Tibial artery (tissue), 4 donors: ENCODE results near the gene MRM2.

Source experiments
- DNase-seq, 2 donors: peaks; one replicate each; pipeline ENCODE4 v3.0.0-alpha.2; 2019
- H3K27ac ChIP-seq, 2 donors: fragments of 200-600 bp; sonication (generic) in 1 of 2; 1 replicate in 1 of 2; 2 replicates in 1 of 2; pipeline ENCODE4 v1.5.1; 2018 to 2019; ENCODE audit warnings: mild to moderate bottlenecking in 1 of 2
- H3K27me3 ChIP-seq, 2 donors: fragments of 200-600 bp; sonication (generic) in 1 of 2; one replicate each; pipeline versions ENCODE4 v1.5.1 to v1.6.0; 2016 to 2019
- H3K36me3 ChIP-seq, 3 donors: fragments of 200-600 bp; sonication (generic) in 2 of 3; one replicate each; pipeline ENCODE4 v1.5.1; 2016 to 2019; ENCODE audit warnings: mild to moderate bottlenecking in 2 of 3
- H3K4me1 ChIP-seq, 4 donors: fragments of 200-600 bp; sonication (generic) in 2 of 4; 1 replicate in 3 of 4; 2 replicates in 1 of 4; pipeline ENCODE4 v1.5.1; 2016 to 2019
- H3K4me3 ChIP-seq, 2 donors: fragments of 200-600 bp; sonication (generic) in 1 of 2; 1 replicate in 1 of 2; 2 replicates in 1 of 2; pipeline ENCODE4 v1.5.1; 2018 to 2019; ENCODE audit warnings: mild to moderate bottlenecking in 2 of 2
- H3K9me3 ChIP-seq, 3 donors: fragments of 200-600 bp; sonication (generic) in 1 of 3; one replicate each; pipeline ENCODE4 v1.5.1; 2016 to 2019
- intact Hi-C: fragments of 100-400 bp; cut with DNase I; formaldehyde crosslinking; loops from one replicate; pipeline ENCODE4 v1.15.0; 2023; ENCODE audit warnings: low total_unique reads
- TF ChIP-seq, protein P1 (sequence below), 2 experiments: fragments of 200-600 bp in 1 of 2; fragments of 450-650 bp in 1 of 2; IDR thresholded peaks; one replicate each; pipeline ENCODE4 v1.5.1; 2017 to 2019; ENCODE audit warnings: antibody characterized with exemption in 2 of 2, mild to moderate bottlenecking in 1 of 2, moderate library complexity in 1 of 2

The MRM2 gene

DNA sequence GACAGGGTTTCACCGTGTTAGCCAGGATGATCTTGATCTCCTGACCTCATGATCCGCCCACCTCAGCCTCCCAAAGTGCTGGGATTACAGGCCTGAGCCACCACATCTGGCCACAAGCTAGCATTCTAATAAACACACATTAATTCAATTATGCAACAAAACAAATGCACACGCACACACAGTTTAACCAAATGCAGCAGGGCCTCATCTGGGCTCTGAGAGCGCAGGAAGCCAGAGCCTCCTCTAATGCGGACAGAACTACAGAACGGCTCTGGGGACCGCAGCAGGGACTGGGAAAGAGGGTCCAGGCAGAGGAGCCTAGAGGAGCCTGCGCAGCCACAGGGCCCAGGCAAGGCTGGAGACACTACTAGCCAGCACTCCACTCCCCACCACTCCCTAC is 13.1 kb downstream of the MRM2 start:
- peaks cover 0 to 31% (median 14%) of the 10 kb centered on the region in 4 donors for H3K4me1 ChIP-seq
- H3K9me3 ChIP-seq, result no peaks in the 10 kb centered on the region
- no peak overlapping the region for H3K27ac ChIP-seq
- no peaks in the 10 kb centered on the region for H3K27me3 ChIP-seq
- DNase-seq, result no peak
- intact Hi-C loops, result no loop called here
- TF ChIP-seq, protein P1, sequence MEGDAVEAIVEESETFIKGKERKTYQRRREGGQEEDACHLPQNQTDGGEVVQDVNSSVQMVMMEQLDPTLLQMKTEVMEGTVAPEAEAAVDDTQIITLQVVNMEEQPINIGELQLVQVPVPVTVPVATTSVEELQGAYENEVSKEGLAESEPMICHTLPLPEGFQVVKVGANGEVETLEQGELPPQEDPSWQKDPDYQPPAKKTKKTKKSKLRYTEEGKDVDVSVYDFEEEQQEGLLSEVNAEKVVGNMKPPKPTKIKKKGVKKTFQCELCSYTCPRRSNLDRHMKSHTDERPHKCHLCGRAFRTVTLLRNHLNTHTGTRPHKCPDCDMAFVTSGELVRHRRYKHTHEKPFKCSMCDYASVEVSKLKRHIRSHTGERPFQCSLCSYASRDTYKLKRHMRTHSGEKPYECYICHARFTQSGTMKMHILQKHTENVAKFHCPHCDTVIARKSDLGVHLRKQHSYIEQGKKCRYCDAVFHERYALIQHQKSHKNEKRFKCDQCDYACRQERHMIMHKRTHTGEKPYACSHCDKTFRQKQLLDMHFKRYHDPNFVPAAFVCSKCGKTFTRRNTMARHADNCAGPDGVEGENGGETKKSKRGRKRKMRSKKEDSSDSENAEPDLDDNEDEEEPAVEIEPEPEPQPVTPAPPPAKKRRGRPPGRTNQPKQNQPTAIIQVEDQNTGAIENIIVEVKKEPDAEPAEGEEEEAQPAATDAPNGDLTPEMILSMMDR (IDR thresholded peaks at IDR 0.05), result no peak
- peaks cover 12 to 56% (median 35%) of the 10 kb centered on the region in 3 donors for H3K36me3 ChIP-seq
- H3K4me3 ChIP-seq, result no peak overlapping the region

DNA sequence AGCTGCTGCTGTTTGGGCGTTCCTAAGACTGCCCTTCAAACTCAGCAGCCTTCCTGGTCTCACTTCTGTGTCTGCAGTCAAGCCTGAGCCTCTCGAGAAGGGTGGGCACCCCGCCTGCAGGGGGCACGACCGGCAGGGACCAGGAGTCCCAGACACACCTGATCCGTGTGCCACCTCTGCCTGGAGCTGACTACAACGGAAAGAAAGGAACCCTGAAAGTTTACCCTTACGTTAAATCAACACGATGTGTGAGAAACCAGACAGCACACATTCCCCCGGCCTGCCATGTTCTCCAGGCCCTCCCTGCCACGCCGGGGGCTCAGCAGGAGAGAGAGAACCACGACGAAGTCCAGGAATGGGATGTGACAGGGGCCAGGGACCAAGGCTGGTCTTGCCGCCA is 14.3 kb downstream of the MRM2 start:
- Histone ChIP-seq H3K9me3 (no peaks in the 10 kb centered on the region), H3K36me3 (peaks cover 12 to 68% (median 40%) of the 10 kb centered on the region in 3 donors), H3K4me3 (no peak overlapping the region), H3K27ac (no peak overlapping the region), H3K27me3 (no peaks in the 10 kb centered on the region), H3K4me1 (peaks cover 0 to 25% (median 9%) of the 10 kb centered on the region in 4 donors)
- intact Hi-C loops, result no loop called here
- TF ChIP-seq, protein P1 (IDR thresholded peaks at IDR 0.05), result no peak
- no peak for DNase-seq

GRCh38 chr7:2225830-2226229 is 16.2 kb downstream of the MRM2 start:
- intact Hi-C loops, result no loop called here
- H3K4me3 ChIP-seq, result no peak overlapping the region
- H3K27ac ChIP-seq, result no peak overlapping the region
- H3K9me3 ChIP-seq, result no peaks in the 10 kb centered on the region
- TF ChIP-seq, protein P1 (IDR thresholded peaks at IDR 0.05), result no peak
- H3K27me3 ChIP-seq, result no peaks in the 10 kb centered on the region
- peaks cover 12 to 86% (median 56%) of the 10 kb centered on the region in 3 donors for H3K36me3 ChIP-seq
- DNase-seq, result no peak
- H3K4me1 ChIP-seq, result peaks cover 0 to 10% (median 3%) of the 10 kb centered on the region in 4 donors

DNA sequence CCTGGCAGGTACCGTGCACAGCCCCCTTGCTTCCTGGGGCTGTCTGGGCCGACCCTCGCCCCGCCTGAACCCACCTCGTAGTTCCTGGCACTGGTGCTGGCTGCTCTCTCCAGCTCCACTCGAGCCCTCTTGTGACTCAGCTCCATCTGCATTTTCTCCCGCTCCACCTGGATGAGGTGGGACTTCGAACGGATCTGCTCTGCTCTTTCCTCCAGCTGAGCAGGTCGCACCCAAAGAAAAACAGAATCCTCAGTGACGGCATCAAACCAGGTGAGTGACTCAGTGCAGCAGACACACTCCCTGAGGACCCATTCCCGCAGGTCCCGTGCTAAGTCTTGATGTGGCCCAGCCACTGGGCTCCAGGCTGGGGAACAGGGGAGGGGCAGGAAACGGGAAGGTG is 16.7 kb downstream of the MRM2 start:
- DNase-seq, result no peak
- TF ChIP-seq, protein P1 (IDR thresholded peaks at IDR 0.05), result no peak
- no peak overlapping the region for H3K27ac ChIP-seq
- H3K4me1 ChIP-seq, result peaks cover 0 to 5% (median under 1%) of the 10 kb centered on the region in 4 donors
- peaks cover 12 to 91% (median 61%) of the 10 kb centered on the region in 3 donors for H3K36me3 ChIP-seq
- H3K9me3 ChIP-seq, result no peaks in the 10 kb centered on the region
- H3K4me3 ChIP-seq, result no peak overlapping the region
- H3K27me3 ChIP-seq, result no peaks in the 10 kb centered on the region
- intact Hi-C loops, result no loop called here

DNA sequence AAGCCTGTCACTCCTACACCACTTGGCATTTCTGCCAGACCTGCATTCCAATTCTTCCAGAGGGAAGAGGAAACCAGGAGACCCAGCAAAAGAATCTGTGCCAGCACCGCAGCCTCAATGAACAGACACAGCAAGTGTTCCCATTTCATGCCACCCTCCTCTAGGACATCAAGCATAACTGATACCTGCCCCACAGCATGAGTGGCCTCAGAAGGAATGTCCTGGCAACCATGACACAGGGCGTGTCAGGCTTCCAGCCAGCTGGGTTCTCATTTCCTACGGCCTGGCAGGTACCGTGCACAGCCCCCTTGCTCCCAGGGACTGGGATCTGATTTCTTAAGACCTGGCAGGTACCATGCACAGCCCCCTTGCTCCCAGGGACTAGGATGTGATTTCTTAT is 17.1 kb downstream of the MRM2 start:
- H3K36me3 ChIP-seq, result peaks cover 12 to 95% (median 61%) of the 10 kb centered on the region in 3 donors
- intact Hi-C loops, result no loop called here
- H3K27ac ChIP-seq, result no peak overlapping the region
- peaks cover 0 to 1% (median 0%) of the 10 kb centered on the region in 4 donors for H3K4me1 ChIP-seq
- TF ChIP-seq, protein P1 (IDR thresholded peaks at IDR 0.05), result no peak
- no peak overlapping the region for H3K4me3 ChIP-seq
- DNase-seq, result no peak
- H3K27me3 ChIP-seq, result no peaks in the 10 kb centered on the region
- no peaks in the 10 kb centered on the region for H3K9me3 ChIP-seq

DNA sequence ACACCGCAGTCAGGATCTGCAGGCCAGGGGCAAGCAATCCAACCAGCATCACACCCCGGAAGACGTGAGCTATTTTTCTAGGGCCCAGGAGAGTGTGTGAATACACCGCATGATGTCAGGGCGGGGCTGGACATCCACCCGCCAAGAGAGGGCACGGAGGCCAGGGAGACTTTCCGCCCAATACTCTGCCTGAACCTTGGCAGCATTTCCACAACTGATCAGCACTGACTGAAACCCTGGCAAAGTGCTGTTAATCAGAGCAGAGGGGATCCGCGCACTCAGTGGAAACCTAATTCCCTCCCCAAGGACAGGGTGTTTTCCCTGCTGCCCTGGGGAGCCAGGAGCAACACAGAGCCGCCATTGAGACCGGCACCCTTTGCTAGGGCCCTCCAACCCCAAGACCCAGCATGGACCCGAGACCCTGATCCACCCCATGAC is 17.5 kb downstream of the MRM2 start:
- Histone ChIP-seq H3K4me1 (no peaks in the 10 kb centered on the region), H3K4me3 (no peak overlapping the region), H3K27me3 (no peaks in the 10 kb centered on the region), H3K9me3 (no peaks in the 10 kb centered on the region), H3K27ac (no peak overlapping the region), H3K36me3 (peaks cover 12 to 96% (median 60%) of the 10 kb centered on the region in 3 donors)
- intact Hi-C loops, result no loop called here
- DNase-seq, result no peak
- TF ChIP-seq, protein P1 (IDR thresholded peaks at IDR 0.05), result no peak
